Measurements from ENCODE around the gene KRT78.
"Not testable (repeated sequence)": the region's sequence is repeated elsewhere in the genome, so short reads cannot be mapped to it uniquely, and the experiment has no call there.

The KRT78 gene

GRCh38 chr12:52848661-52849255 is at the start of gene KRT78:
Gene KRT78, minus strand, starts transcription at chr12:52848994. Its CDS starts 64 bp downstream, at chr12:52848930.
- no peak within 1 kb of the TSS for H3K4me3 ChIP-seq (ENCODE audit: low read depth, low read length)
- no peak for DNase-seq (ENCODE audit: low read depth)

GRCh38 chr12:52896190-52897100 is 47.7 kb upstream of the KRT78 start:
- no peak for DNase-seq (ENCODE audit: low read depth)

GRCh38 chr12:52895726-52896189 is 47.0 kb upstream of the KRT78 start:
- no peak overlapping the region for H3K4me3 ChIP-seq (ENCODE audit: low read depth, low read length)
- no peak for DNase-seq (ENCODE audit: low read depth)

More at GRCh38 chr12:52896190-52897100, 47.7 kb upstream of the KRT78 start:
- no peak overlapping the region for H3K4me3 ChIP-seq (ENCODE audit: low read depth, low read length)

GRCh38 chr12:52892974-52893373 is 44.2 kb upstream of the KRT78 start:
- no peak overlapping the region for H3K4me3 ChIP-seq (ENCODE audit: low read depth, low read length)
- DNase-seq (ENCODE audit: low read depth): no peak

- H3K4me3 ChIP-seq (ENCODE audit: low read depth, low read length): no peak overlapping the region
- no peak for DNase-seq (ENCODE audit: low read depth)
Measured at GRCh38 chr12:52892207-52892852, 43.5 kb upstream of the KRT78 start.

- H3K4me3 ChIP-seq (ENCODE audit: low read depth, low read length): no peak overlapping the region
- DNase-seq (ENCODE audit: low read depth): no peak
Measured at GRCh38 chr12:52891044-52891443, 42.2 kb upstream of the KRT78 start.

GRCh38 chr12:52890417-52890816 is 41.6 kb upstream of the KRT78 start:
- no peak for DNase-seq (ENCODE audit: low read depth)
- no peak overlapping the region for H3K4me3 ChIP-seq (ENCODE audit: low read depth, low read length)

- no peak for DNase-seq (ENCODE audit: low read depth)
- no peak overlapping the region for H3K4me3 ChIP-seq (ENCODE audit: low read depth, low read length)
Measured at GRCh38 chr12:52884526-52885293, 35.9 kb upstream of the KRT78 start.

GRCh38 chr12:52880499-52880898 is 31.7 kb upstream of the KRT78 start:
- not testable (repeated sequence) for DNase-seq (ENCODE audit: low read depth); H3K4me3 ChIP-seq (ENCODE audit: low read depth, low read length)

- peak; percentile 64 for DNase-seq (ENCODE audit: low read depth)
- H3K4me3 ChIP-seq (ENCODE audit: low read depth, low read length): no peak overlapping the region
Measured at GRCh38 chr12:52879394-52880351, 30.9 kb upstream of the KRT78 start.

GRCh38 chr12:52878507-52879393 is 30.0 kb upstream of the KRT78 start:
- DNase-seq (ENCODE audit: low read depth): no peak
- H3K4me3 ChIP-seq (ENCODE audit: low read depth, low read length): no peak overlapping the region

- DNase-seq (ENCODE audit: low read depth): no peak
- no peak overlapping the region for H3K4me3 ChIP-seq (ENCODE audit: low read depth, low read length)
Measured at GRCh38 chr12:52877242-52877641, 28.4 kb upstream of the KRT78 start.

- H3K4me3 ChIP-seq (ENCODE audit: low read depth, low read length): no peak overlapping the region
- no peak for DNase-seq (ENCODE audit: low read depth)
Measured at GRCh38 chr12:52876372-52876771, 27.6 kb upstream of the KRT78 start.

GRCh38 chr12:52874573-52875435 is 26.0 kb upstream of the KRT78 start:
- DNase-seq (ENCODE audit: low read depth): no peak
- H3K4me3 ChIP-seq (ENCODE audit: low read depth, low read length): peak overlapping the region; percentile 21

- peak; percentile 85 for DNase-seq (ENCODE audit: low read depth)
- H3K4me3 ChIP-seq (ENCODE audit: low read depth, low read length): peak overlapping the region; percentile 35
Measured at GRCh38 chr12:52873832-52874572, 25.2 kb upstream of the KRT78 start.

- peak overlapping the region; percentile 35 for H3K4me3 ChIP-seq (ENCODE audit: low read depth, low read length)
- DNase-seq (ENCODE audit: low read depth): no peak
Measured at GRCh38 chr12:52873513-52873831, 24.7 kb upstream of the KRT78 start.

Measured in skeletal muscle cell (primary cell).